Stimulated activated CD4-positive, alpha-beta T cell treated with anti-CD3 and anti-CD28 coated beads, TNF-alpha, amount 100 ng/mL, for 48 hours (primary cell): ENCODE measurements around the gene CLMN.
A peak's percentile ranks its signal among the peaks of the same experiment; 100 is the strongest.

Experiments used
- DNase-seq, 3 donors: peaks; one replicate each; pipeline ENCODE4 v3.0.0-alpha.2; 2020; ENCODE audit warnings: low read depth in 3 of 3

CLMN gene

GRCh38 chr14:95321693-95322455 is 2.2 kb upstream of the CLMN start:
- no peak for DNase-seq

- DNase-seq, result no peak
Observed at GRCh38 chr14:95320955-95321600, 1.4 kb upstream of the CLMN start.

- DNase-seq, result no peak
Observed at GRCh38 chr14:95320078-95320895, 579 bp upstream of the CLMN start.

GRCh38 chr14:95318399-95319311 is 1.1 kb downstream of the CLMN start:
- DNase-seq, result no peak

GRCh38 chr14:95317817-95318343 is 1.8 kb downstream of the CLMN start:
- no peak for DNase-seq

GRCh38 chr14:95316821-95317220 is 2.9 kb downstream of the CLMN start:
- DNase-seq, result no peak

GRCh38 chr14:95315579-95315978 is 4.1 kb downstream of the CLMN start:
- no peak for DNase-seq

GRCh38 chr14:95315156-95315555 is 4.6 kb downstream of the CLMN start:
- no peak for DNase-seq

- DNase-seq, result peak; percentile 20 to 44 (median 38)
Observed at GRCh38 chr14:95314609-95315008, 5.1 kb downstream of the CLMN start.

- no peak for DNase-seq
Observed at GRCh38 chr14:95313707-95314106, 6.0 kb downstream of the CLMN start.

GRCh38 chr14:95313190-95313589 is 6.5 kb downstream of the CLMN start:
- no peak for DNase-seq

GRCh38 chr14:95312311-95312710 is 7.4 kb downstream of the CLMN start:
- DNase-seq, result no peak

- no peak for DNase-seq
Observed at GRCh38 chr14:95311752-95312151, 8.0 kb downstream of the CLMN start.

GRCh38 chr14:95310635-95311380 is 8.9 kb downstream of the CLMN start:
- no peak for DNase-seq

GRCh38 chr14:95309261-95310051 is 10.3 kb downstream of the CLMN start:
- no peak for DNase-seq

GRCh38 chr14:95308073-95308472 is 11.6 kb downstream of the CLMN start:
- no peak for DNase-seq

- DNase-seq, result no peak
Observed at GRCh38 chr14:95307402-95308041, 12.2 kb downstream of the CLMN start.

GRCh38 chr14:95305940-95306339 is 13.8 kb downstream of the CLMN start:
- DNase-seq, result no peak

GRCh38 chr14:95305145-95305544 is 14.6 kb downstream of the CLMN start:
- DNase-seq, result no peak
